HG03097 (cell line): Measurements from ENCODE around the gene MEF2C.

Source experiments
- ATAC-seq: cut with Tn5 transposase; IDR thresholded peaks from one replicate; pipeline ENCODE4 v1.9.1; 2021; ENCODE audit not compliant: unreplicated experiment, low FRiP score

MEF2C gene

GRCh38 chr5:88729084-88729828 is 153.7 kb downstream of the MEF2C start:
- ATAC-seq: peak; percentile 34

DNA sequence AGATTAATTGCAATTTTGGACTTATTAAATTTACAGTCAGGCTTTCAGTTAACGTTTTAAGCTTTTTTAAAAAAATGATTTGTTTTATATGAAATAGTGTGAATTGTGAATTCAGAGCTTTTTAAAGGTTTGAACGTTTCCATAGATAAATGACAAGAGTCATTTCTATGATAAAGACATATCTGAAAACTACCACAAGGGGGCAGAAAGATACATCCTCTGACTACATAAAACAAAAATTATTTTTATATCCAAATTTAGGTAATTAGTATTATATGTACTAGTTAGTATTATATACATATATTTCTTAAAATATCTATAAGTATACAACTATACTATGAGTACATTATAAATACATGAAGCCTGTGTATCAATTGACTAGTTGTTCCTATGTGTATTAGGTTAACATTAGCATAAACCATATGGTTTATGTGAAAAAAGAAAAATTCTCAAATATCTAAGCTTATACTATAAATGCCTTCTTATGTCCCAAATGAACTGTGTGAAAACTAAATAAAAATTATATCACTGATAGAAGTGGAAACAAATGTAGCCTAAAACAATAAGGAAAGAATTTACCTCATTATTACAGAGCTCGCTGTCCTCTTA is 155.2 kb downstream of the MEF2C start:
- no peak for ATAC-seq

- no peak for ATAC-seq
These were observed 157.5 kb downstream of the MEF2C start for GRCh38 chr5:88725454-88725853.

DNA sequence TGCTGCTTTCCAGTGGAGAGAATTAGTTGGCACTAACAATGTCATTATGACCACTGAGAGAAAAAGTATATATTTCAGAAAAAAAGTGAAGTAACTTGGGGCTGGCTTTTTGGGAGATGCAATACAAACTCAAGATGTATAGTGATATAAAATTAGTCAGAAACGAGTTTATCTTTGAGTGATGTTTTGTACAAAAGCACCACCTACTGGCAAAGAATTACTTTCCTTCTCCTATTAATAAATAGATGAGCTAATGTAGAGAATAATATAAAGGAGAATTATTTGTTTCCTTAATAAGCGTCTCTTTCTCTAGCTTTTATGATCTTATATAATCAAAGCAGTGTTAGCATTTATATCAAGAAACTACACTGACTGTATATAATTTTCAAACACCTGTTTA is 158.8 kb downstream of the MEF2C start:
- no peak for ATAC-seq

DNA sequence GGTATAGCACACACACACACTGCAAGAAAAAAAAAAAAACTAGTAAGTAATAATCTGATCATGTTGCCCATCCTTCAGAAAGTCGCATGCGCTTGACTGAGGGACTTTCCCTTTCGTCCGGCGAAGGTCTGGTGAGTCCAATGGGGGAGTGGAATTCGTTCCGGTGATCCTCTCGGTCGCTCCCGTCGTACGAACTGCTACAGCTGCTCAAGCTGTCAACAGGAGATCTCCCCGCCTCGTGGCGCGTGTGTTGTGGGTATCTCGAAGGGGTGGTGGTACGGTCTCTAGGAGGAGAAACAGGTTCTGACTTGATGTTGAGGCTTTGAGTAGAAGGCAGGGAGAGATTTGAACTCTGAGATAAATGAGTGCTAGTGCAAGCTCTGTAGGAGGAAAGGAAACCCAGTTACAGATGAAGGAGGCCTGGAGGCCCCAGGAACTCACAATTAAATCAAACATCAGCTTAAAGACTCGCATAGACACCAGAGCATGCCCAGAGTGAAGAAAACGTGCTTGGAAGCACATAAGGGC is 160.4 kb downstream of the MEF2C start:
- no peak for ATAC-seq

DNA sequence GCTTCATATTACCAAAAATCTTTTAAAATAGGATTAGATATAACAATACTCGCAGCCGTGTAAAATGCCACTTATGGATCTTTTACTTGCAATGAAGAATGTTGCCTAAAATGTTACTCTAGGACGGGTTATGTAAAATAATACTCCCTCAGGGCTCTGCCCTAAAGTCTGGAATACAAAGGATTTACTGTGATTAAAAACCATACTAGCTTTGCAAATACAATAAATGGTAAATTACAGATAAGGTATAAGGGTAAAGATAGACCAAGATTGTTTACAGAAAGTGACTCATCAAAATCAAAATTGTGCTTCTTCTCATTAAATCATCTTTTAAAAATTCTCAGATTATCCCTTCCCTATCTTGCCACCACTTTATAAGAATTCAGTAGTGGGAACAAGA is 163.6 kb downstream of the MEF2C start:
- ATAC-seq: no peak

DNA sequence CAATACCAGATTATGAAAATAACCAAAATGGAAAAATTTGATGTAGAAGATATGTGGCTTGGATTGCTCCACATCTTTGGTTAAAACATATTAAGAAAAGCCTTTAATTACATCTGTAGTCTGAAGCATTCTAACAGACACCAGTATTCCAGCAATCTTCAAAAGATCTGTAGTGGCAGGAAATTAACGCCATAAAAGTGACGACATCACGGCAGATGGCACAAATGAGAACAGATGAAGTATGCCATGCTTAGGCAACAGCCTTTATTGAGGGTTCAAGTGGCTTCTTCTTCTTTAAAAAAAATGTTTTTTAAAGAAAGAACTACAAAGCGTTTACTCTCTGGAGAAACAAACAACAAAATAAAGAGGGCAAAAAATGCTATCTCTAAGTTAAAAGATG is 164.2 kb downstream of the MEF2C start:
- no peak for ATAC-seq

- no peak for ATAC-seq
These were observed 166.9 kb downstream of the MEF2C start for GRCh38 chr5:88716101-88716500.

GRCh38 chr5:88715503-88715902 is 167.5 kb downstream of the MEF2C start:
- ATAC-seq: no peak

DNA sequence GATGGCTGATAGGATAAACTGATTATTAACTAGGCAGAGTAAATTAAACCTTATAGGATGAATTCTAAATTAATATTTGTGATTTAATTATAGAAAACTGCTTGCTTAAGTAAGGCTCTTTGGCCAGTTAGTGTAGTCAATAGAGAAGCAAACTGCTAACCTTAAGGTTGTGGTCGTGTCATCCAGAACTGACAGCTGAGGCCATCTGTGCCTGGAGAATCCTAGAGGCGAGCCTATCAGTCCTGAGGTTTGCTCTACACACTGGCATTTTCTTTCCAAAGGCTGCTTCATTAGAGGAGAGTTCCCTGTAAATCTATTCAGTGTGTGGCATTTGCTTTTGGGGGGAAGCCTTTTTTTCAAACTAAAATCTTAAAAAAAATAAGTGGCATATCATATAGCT is 169.2 kb downstream of the MEF2C start:
- no peak for ATAC-seq

DNA sequence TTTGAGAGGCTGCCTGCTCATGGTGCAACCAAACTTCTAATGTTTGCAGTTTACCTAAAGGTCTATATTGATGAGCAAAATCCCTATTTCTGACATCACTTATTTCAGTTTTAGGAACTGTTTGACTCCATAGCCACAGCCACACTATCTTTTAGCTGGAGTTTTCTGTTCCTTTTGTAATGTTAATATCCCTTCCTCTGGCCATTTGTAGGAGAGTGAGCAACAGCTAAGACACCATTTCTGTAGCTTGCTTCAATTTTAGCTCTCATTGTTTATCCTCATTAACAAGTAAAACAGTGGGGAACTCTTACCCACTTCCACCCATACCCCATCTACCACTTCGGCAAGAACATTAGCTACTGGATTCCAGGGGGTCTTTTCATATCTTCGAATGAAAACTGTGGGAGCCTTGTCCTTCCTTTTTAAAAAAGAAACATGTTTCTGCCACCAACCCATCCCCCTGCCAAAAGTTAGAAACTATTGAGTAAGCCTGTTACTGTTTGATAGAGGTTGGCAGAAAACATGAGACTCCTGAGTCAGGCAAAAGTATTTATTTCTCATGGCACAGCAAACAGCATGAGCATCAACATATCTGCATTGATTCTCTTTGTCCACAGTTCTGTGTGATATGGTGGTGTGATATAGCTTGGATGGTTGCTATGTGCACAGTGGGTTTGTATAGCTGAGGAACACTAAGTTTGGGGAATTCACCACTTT is 174.1 kb downstream of the MEF2C start:
- ATAC-seq: no peak

DNA sequence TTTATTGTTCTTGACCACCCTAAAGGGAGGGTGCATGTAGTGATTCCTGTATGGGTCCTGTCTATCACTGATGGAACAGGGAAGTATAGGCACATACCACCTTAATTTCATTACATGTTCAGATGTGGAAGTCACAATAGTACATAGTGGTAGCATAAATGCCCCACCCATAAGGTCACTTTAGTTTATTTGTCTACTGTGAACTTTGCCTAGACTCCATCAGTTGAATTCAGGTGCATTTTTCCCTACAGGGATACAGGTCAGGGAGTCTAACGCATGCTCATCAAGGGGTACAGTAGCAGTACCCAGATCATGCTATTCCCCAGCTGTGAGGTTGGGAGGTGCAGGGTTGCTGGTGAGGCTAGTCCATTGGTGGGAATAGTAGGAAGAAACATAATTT is 175.0 kb downstream of the MEF2C start:
- no peak for ATAC-seq

DNA sequence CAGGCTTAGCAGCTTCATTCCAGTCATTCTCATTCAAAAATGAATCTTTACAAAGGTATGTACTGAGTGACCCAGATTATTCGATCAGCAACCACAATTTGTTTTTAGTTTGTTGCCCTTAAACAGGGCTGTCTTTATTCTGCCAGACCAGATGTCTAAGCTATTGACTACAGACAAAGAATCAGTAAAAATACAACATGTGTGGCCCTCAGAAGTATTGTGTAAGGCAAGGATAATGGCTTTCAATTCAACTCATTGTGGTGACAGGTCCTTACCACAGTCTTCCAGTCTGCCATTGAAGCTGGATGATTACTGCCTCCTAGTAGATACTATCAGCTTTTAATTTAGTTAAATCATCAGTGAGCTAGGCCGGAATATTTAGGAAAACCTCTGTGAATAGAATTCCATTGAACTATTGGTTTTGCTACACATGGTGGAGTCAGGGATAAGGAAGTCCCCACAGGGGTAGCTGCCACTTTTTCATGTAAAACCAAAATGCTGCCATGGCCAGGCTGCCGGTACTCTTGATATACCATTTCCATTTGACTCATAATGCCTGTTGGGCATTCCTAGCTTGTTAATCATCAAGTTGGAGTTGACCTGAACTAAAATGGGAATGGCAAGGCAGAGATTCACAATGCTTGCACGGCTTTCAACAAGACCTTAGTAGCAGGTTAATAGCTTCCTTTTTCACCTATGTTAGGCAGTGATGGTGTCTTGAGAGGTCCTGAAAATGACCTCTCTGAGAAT is 175.6 kb downstream of the MEF2C start:
- ATAC-seq: no peak

GRCh38 chr5:88702332-88702731 is 180.7 kb downstream of the MEF2C start:
- ATAC-seq: no peak

DNA sequence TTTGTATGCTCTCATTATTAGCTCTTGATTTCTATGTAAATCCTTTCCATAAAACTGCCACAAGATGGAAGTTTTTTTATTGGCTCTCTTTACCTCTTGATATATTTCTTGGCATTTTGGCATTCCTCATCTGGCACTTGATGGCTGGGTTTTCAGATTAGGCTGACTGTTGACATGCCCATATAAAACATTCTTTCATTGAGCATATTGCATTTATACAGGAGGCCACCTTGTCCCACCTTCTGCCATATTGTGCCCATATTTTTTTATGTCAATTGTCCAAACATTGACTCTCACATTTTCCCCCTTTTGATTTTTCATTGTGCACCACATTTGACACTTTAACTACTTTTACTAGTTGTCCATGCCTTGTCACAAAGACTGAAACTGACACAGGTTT is 182.9 kb downstream of the MEF2C start:
- ATAC-seq: no peak

DNA sequence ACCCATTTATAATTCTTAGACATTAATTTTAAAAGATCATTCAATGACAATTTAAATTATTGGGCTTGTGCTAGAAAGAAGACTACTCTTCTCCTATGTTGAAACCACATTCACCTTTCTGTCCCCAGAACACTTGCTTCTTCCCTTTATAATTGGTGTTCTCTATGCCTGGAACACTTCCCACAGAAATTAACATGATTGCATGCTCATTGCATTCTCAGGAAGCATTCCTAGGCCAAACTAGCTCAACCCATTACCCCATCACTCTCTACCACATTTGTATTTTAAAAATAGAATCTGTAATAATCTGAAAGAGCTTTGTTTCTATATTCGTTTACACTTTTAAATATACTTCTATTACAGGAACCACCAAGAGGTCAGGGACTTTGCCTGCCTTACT is 184.7 kb downstream of the MEF2C start:
- no peak for ATAC-seq

DNA sequence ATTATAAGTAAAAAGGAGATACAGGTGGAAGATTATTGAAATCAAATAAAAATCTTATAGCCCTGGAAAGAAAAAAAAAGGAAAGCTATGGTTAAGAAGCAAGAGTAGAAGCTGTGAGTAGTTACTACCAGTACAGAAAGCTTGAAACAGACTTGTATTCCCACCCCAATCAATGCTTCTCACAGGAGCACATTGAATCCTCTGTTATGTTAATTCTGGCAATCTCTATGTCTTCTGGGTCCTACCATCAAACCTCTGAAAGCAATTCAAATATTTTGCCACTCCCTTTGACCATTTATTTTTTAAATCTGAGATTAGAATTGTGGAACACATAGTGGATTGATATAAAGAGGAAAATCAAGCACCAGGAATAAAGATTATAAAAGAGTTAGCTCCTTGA is 186.5 kb downstream of the MEF2C start:
- no peak for ATAC-seq

DNA sequence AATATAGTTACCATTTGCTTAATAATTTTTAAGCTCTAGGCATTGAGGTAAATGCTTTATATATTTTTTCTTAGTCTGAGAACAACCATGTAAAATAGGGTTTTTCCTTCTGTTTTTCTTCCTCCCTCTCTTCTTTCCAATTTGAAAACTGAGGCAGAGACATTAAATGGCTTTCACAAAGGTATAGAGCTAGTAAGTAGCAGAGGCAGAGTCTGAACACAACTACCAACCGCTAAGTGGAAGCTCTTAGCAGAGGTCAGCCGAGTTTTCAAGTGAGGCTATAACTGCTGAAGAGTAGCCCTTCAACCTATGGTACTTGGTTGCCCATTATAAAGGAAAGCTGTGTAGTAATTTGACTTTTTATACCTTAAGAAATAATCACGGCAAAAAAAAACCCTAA is 187.1 kb downstream of the MEF2C start:
- no peak for ATAC-seq

DNA sequence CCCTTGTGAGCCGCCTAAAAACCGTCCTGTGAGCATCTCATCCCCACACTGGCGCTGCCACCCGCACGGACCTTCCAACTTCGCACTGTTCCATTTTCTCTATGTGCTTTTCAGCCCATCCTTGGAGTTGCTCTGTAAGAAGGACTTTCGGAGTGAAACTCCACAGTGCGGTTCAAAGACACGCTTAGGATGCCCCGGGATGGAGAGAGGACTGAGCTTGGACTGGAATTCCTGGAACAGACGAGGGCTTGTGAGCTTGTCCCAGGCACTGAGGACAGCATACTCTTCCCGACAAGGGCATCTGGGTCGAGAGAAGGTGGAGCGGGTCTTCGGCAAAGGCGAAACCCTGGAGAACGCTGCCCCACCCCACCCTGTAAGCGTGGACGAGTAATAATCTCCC is 187.8 kb downstream of the MEF2C start:
- no peak for ATAC-seq

- ATAC-seq: no peak
These were observed 188.8 kb downstream of the MEF2C start for GRCh38 chr5:88694023-88694679.
